ENCODE measurements around the gene ANKMY1. TPM values are rescaled to one million over a fixed set of nuclear protein-coding genes. Genes with fewer than 3 reads are reported as not detected.

Gene ANKMY1
- total and polyA plus RNA-seq, 4 donors: 7.8 to 27.5 (median 13.4) TPM

- no peak for DNase-seq (ENCODE audit: low read depth in 4 of 6, low spot score in 6 of 6)
- 89% methylated on average over 25 of the region's 25 CpGs for WGBS (ENCODE audit: insufficient coverage)
- Histone ChIP-seq H3K4me1 (ENCODE audit: control insufficient read depth, insufficient read depth, low read length) (peaks cover 49% of the 10 kb centered on the region), H3K27me3 (ENCODE audit: control insufficient read depth, insufficient read depth, low read length) (no peaks in the 10 kb centered on the region), H3K27ac (ENCODE audit: low read depth, low read length) (no peak overlapping the region), H3K9me3 (ENCODE audit: control insufficient read depth, insufficient read depth, low read length) (no peaks in the 10 kb centered on the region), H3K36me3 (ENCODE audit: control insufficient read depth, insufficient read depth, low read length) (peaks cover 99% of the 10 kb centered on the region), H3K4me3 (ENCODE audit: low read depth, low read length) (no peak overlapping the region)
Measured at GRCh38 chr2:240442891-240443715, 114.7 kb downstream of the ANKMY1 start.

- Histone ChIP-seq H3K4me1 (ENCODE audit: control insufficient read depth, insufficient read depth, low read length) (peaks cover 52% of the 10 kb centered on the region), H3K27ac (ENCODE audit: low read depth, low read length) (no peak overlapping the region), H3K9me3 (ENCODE audit: control insufficient read depth, insufficient read depth, low read length) (no peaks in the 10 kb centered on the region), H3K4me3 (ENCODE audit: low read depth, low read length) (no peak overlapping the region), H3K27me3 (ENCODE audit: control insufficient read depth, insufficient read depth, low read length) (no peaks in the 10 kb centered on the region), H3K36me3 (ENCODE audit: control insufficient read depth, insufficient read depth, low read length) (peaks cover 97% of the 10 kb centered on the region)
- DNase-seq (ENCODE audit: low read depth in 4 of 6, low spot score in 6 of 6): no peak
- WGBS (ENCODE audit: insufficient coverage): 87% methylated on average over 12 of the region's 17 CpGs
Measured at GRCh38 chr2:240441993-240442411, 115.8 kb downstream of the ANKMY1 start.

- 79% methylated on average over 21 of the region's 27 CpGs for WGBS (ENCODE audit: insufficient coverage)
- Histone ChIP-seq H3K27me3 (ENCODE audit: control insufficient read depth, insufficient read depth, low read length) (no peaks in the 10 kb centered on the region), H3K36me3 (ENCODE audit: control insufficient read depth, insufficient read depth, low read length) (peaks cover 91% of the 10 kb centered on the region), H3K27ac (ENCODE audit: low read depth, low read length) (no peak overlapping the region), H3K4me3 (ENCODE audit: low read depth, low read length) (no peak overlapping the region), H3K9me3 (ENCODE audit: control insufficient read depth, insufficient read depth, low read length) (no peaks in the 10 kb centered on the region), H3K4me1 (ENCODE audit: control insufficient read depth, insufficient read depth, low read length) (peaks cover 55% of the 10 kb centered on the region)
- DNase-seq (ENCODE audit: low read depth in 4 of 6, low spot score in 6 of 6): no peak
Measured at GRCh38 chr2:240441326-240441992, 116.3 kb downstream of the ANKMY1 start.

GRCh38 chr2:240440704-240441320, 117.0 kb downstream of the ANKMY1 start:
- WGBS (ENCODE audit: insufficient coverage): 91% methylated on average over 17 of the region's 18 CpGs
- Histone ChIP-seq H3K36me3 (ENCODE audit: control insufficient read depth, insufficient read depth, low read length) (peaks cover 85% of the 10 kb centered on the region), H3K27ac (ENCODE audit: low read depth, low read length) (no peak overlapping the region), H3K27me3 (ENCODE audit: control insufficient read depth, insufficient read depth, low read length) (no peaks in the 10 kb centered on the region), H3K4me1 (ENCODE audit: control insufficient read depth, insufficient read depth, low read length) (peaks cover 52% of the 10 kb centered on the region), H3K9me3 (ENCODE audit: control insufficient read depth, insufficient read depth, low read length) (no peaks in the 10 kb centered on the region), H3K4me3 (ENCODE audit: low read depth, low read length) (no peak overlapping the region)
- DNase-seq (ENCODE audit: low read depth in 4 of 6, low spot score in 6 of 6): no peak

GRCh38 chr2:240440251-240440650, 117.5 kb downstream of the ANKMY1 start:
- no peaks in the 10 kb centered on the region for H3K9me3 ChIP-seq (ENCODE audit: control insufficient read depth, insufficient read depth, low read length)
- H3K36me3 ChIP-seq (ENCODE audit: control insufficient read depth, insufficient read depth, low read length): peaks cover 79% of the 10 kb centered on the region
- no peak overlapping the region for H3K4me3 ChIP-seq (ENCODE audit: low read depth, low read length)
- H3K27ac ChIP-seq (ENCODE audit: low read depth, low read length): no peak overlapping the region
- WGBS (ENCODE audit: insufficient coverage): 91% methylated on average over 7 of the region's 12 CpGs
- H3K27me3 ChIP-seq (ENCODE audit: control insufficient read depth, insufficient read depth, low read length): no peaks in the 10 kb centered on the region
- peaks cover 52% of the 10 kb centered on the region for H3K4me1 ChIP-seq (ENCODE audit: control insufficient read depth, insufficient read depth, low read length)
- no peak for DNase-seq (ENCODE audit: low read depth in 4 of 6, low spot score in 6 of 6)

GRCh38 chr2:240439698-240440151, 118.1 kb downstream of the ANKMY1 start:
- Histone ChIP-seq H3K4me3 (ENCODE audit: low read depth, low read length) (no peak overlapping the region), H3K27ac (ENCODE audit: low read depth, low read length) (no peak overlapping the region), H3K36me3 (ENCODE audit: control insufficient read depth, insufficient read depth, low read length) (peaks cover 74% of the 10 kb centered on the region), H3K9me3 (ENCODE audit: control insufficient read depth, insufficient read depth, low read length) (no peaks in the 10 kb centered on the region), H3K4me1 (ENCODE audit: control insufficient read depth, insufficient read depth, low read length) (peaks cover 54% of the 10 kb centered on the region), H3K27me3 (ENCODE audit: control insufficient read depth, insufficient read depth, low read length) (no peaks in the 10 kb centered on the region)
- DNase-seq (ENCODE audit: low read depth in 4 of 6, low spot score in 6 of 6): no peak
- 80% methylated on average over 9 of the region's 15 CpGs for WGBS (ENCODE audit: insufficient coverage)

- H3K4me1 ChIP-seq (ENCODE audit: control insufficient read depth, insufficient read depth, low read length): peaks cover 60% of the 10 kb centered on the region
- no peaks in the 10 kb centered on the region for H3K27me3 ChIP-seq (ENCODE audit: control insufficient read depth, insufficient read depth, low read length)
- DNase-seq (ENCODE audit: low read depth in 4 of 6, low spot score in 6 of 6): no peak
- peaks cover 67% of the 10 kb centered on the region for H3K36me3 ChIP-seq (ENCODE audit: control insufficient read depth, insufficient read depth, low read length)
- no peak overlapping the region for H3K4me3 ChIP-seq (ENCODE audit: low read depth, low read length)
- WGBS (ENCODE audit: insufficient coverage): 79% methylated on average over 23 of the region's 25 CpGs
- no peak overlapping the region for H3K27ac ChIP-seq (ENCODE audit: low read depth, low read length)
- no peaks in the 10 kb centered on the region for H3K9me3 ChIP-seq (ENCODE audit: control insufficient read depth, insufficient read depth, low read length)
Measured at GRCh38 chr2:240438810-240439697, 118.7 kb downstream of the ANKMY1 start.

GRCh38 chr2:240437861-240438809, 119.7 kb downstream of the ANKMY1 start:
- H3K4me3 ChIP-seq (ENCODE audit: low read depth, low read length): peak overlapping the region; percentile 58
- H3K27me3 ChIP-seq (ENCODE audit: control insufficient read depth, insufficient read depth, low read length): no peaks in the 10 kb centered on the region
- DNase-seq (ENCODE audit: low read depth in 4 of 6, low spot score in 6 of 6): peak in 3 of 6 donors; percentile 72 to 92 (median 87)
- 14% methylated on average over 23 of the region's 24 CpGs for WGBS (ENCODE audit: insufficient coverage)
- peaks cover 63% of the 10 kb centered on the region for H3K4me1 ChIP-seq (ENCODE audit: control insufficient read depth, insufficient read depth, low read length)
- H3K36me3 ChIP-seq (ENCODE audit: control insufficient read depth, insufficient read depth, low read length): peaks cover 60% of the 10 kb centered on the region
- H3K27ac ChIP-seq (ENCODE audit: low read depth, low read length): peak overlapping the region; percentile 67
- H3K9me3 ChIP-seq (ENCODE audit: control insufficient read depth, insufficient read depth, low read length): no peaks in the 10 kb centered on the region

Data from spinal cord (tissue), 10 donors.